Amniotic stem cell (primary cell): Measurements from ENCODE around the gene SLC16A12.
A peak's percentile ranks its signal among the peaks of the same experiment; 100 is the strongest.
"Not testable (repeated sequence)": the region's sequence is repeated elsewhere in the genome, so short reads cannot be mapped to it uniquely, and the experiment has no call there.

ENCODE experiments used
- DNase-seq: peaks from one replicate; lab custom pipeline; 2025; lab: John Stamatoyannopoulos, UW

SLC16A12 gene

DNA sequence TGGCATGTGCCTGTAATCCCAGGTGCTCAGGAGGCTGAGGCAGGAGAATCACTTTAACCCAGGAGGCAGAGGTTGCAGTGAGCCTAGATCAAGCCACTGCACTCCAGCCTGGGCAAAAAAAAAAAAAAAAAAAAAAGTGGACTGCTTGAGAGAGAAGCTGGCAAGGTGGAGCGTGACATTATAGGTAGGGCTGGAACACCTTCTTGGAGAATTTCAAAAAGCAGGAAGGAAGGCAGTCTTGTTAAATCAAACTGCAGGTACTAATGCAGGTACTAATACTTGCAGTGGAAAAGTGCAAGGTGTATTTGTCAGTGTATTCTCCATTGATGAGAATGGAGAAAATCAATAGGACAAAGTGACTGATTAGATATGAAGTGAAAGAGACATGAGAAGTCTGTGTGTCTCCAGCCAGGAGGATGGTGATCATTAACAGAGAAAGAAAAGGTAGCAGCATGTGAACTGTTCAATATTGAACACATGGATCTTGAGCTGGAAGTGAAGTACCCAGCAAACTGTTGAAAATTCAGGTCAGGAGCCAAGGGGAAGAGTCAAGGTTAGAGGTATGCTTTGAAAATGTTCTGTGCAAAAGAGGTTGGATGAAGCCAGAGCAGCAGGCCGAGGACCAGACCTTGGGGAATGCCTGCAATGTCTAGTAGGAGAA lies 12.6 kb upstream of the SLC16A12 start:
- DNase-seq: no peak

DNA sequence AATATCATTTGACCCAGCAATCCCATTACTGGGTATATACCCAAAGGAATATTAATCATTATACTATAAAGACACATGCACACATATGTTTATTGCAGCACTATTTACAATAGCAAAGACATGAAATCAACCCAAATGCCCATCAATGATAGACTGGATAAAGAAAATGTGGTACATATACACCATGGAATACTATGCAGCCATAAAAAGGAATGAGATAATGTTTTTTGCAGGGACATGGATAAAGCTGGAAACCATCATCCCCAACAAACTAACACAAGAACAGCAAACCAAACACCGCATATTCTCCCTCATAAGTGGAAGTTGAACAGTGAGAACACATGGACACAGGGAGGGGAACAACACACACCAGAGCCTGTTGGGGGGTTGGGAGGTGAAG lies 11.3 kb upstream of the SLC16A12 start:
- DNase-seq: not testable (repeated sequence)

GRCh38 chr10:89543841-89544240 lies 8.4 kb upstream of the SLC16A12 start:
- DNase-seq: no peak

DNA sequence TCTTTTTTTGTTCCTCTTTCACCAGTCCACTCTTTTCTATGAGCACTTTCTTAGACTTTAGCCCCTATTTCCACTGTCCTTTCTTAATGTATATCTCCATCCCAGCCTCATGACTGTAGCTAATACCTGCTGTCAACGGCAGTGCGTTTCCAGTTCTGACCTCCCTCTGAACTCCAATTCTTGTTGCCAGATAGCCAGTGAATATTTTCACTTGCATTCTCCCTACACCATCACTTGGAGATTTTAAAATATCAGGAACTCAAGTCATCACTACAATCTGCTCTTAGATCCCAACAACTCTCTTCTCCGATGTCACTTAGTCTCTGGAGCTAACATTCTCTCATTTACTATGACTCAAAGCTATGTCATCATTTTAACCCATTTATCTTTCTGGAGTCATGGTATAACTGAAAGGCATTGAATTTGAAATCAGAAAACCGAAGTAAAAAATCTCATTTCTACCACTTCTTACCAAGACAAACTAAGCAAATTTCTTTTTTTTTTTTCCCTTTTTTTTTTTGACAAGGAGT lies 5.1 kb upstream of the SLC16A12 start:
- DNase-seq: peak; percentile 15

DNA sequence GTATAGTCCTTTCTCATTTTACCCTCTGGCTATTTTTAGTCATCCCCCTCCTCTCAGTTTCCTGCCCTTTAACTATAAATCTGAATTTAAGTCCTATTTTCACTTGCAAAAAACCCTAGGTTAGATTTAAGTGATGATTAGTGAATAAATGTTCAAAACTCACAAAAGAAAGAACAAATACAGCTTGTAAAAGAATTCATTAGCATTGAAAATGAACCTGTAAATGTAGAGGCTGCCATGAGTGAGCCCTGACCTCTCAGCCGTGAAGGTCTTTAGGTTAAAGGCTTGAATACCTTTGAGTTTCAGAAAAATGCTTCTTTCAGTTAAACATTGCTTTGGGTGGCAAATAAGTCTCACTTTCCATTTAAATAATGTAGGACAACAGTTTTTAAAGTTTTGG lies 2.0 kb upstream of the SLC16A12 start:
- no peak for DNase-seq

- no peak for DNase-seq
Measured at GRCh38 chr10:89536013-89536354, 590 bp upstream of the SLC16A12 start.

DNA sequence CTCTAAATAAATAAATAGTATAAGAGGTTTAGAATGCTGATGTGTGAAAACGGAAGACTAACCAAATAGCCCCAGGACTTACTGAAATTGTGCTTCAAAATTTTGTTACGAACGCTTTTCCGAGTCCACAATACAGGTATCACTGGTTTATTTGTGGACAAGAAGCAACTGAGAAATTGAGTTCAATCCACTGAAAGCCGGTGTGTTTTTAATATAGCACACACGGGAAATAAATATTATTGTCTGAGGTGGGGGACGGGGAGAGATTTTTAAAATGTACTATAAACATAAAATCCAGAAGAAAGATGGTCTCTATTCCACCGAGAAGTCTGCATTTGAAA lies 598 bp downstream of the SLC16A12 start:
- no peak for DNase-seq

DNA sequence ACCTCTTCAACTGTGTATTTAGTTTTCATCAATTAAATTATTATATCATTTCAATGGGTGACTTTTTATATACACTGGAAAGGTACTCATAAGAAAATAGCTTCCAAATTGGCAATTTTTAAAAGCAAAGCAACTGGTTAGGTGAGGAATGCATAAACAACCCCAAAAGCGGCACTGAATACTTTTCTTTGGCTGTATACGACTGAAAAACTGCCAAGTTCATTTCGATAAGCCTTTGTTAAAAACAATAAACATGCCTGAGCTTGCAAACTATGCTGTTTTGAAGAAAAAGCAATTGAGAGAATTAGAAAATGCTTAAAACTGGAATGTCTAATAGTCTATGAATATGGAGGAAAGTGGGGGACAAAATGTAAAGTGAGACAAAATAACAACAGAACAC lies 2.9 kb downstream of the SLC16A12 start:
- DNase-seq: no peak

DNA sequence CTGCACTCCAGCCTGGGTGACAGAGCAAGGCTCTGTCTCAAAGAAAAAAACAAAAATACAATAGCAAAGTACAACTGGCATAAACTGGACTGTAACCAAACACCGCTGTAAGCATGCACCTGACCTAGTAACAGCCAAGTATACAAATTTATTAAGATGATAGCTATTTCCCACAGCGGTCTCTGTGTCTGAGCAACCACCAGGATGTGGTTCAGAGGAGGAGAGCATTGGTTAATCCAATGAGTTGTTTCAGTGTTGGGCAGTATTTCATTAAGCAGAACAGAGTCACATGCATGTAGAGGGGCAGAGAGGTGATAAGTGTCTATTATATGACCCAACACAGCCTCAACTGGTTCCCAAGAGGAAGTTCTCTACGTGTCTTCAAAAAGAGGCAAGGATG lies 4.0 kb downstream of the SLC16A12 start:
- no peak for DNase-seq

DNA sequence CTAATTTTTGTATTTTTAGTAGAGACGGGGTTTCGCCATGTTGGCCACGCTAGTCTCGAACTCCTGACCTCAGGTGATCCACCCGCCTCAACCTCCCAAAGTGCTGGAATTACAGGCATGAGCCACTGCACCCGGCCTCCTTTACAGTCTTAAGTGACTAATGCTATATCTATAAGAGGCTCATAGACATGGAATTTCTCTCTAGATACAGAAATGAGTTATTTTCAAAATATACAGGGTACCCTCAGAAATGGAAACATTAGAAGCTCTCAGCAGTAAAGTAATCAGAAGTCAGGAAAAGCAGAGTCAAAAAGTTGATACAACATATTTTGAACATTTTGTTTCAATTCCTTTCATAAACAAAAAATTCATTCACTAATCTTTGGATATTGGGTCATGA lies 5.7 kb downstream of the SLC16A12 start:
- peak; percentile 23 for DNase-seq

DNA sequence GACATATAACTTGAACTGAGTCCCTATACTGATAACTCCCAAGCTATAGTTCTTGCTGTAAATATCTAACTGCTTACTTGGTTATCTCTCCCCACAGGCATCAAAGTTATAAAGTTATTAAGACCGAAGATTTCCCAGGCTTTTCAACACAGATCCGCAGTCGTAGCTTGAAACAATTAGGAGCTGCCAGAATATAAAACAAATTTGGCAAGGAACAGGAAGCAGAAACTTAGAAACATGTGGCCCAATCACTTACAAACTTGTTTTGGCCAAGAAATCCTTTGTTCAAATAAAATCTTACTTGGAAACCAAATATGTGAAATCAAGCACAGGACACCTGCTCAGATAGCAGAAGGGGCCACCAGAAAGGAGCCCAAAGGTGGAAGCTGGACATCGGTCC lies 9.0 kb downstream of the SLC16A12 start:
- no peak for DNase-seq

DNA sequence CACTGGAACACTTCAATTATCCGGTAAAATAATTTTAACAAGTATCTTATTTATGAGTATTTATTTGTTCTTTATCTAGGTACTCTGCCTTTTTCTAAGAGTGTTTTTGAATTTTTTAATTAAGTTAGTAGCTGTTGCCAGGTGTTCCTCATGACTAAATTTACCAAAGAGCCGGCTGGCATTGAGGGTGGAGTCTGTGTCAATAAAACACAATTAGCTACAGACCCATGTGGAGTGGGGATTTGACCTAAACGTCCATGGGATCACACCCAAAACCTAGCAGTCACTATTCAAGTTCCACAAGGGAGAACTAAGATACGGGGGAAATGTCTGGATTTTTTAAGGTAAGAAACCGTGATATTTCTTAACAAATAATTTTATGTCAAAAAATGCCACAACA lies 9.8 kb downstream of the SLC16A12 start:
- DNase-seq: no peak

GRCh38 chr10:89524279-89524678 lies 11.1 kb downstream of the SLC16A12 start:
- DNase-seq: no peak

DNA sequence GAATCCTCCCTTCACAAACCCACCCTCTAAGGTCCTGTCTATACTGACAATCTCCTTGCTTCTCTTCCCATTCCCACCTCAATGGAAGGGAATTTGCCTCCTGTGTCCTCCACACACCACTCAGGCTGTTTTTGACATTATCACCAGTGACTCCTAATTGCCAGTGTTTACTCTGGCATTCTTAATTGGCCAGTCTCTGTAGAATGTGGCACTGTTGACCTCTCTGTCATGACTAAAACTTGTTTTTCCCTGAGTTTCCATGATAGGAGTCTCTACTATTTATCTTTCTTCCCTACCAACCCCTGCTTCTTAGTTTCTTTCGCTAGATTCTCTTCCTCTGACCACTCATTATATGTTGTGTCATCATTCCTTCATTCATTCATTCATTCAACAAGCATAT lies 12.1 kb downstream of the SLC16A12 start:
- DNase-seq: no peak

DNA sequence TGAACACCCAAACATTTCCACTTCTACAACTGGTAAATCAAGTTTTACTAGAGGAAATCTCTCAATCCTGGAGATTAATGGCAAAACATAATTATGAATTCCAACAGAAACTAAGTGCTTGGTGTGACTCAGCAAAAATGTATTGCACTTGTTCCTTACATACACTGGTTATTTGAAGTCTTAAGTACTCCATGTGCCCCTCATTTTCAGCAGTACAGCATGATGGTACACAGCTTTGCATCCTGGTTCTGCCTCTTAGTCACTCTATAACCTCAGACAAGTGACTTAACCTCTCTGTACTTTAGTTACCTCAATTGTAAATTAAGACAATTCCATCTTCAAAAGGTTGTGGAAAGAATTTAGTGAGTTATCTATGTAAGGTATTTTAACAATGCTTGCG lies 12.9 kb downstream of the SLC16A12 start:
- no peak for DNase-seq

- no peak for DNase-seq
Measured at GRCh38 chr10:89521368-89521767, 14.0 kb downstream of the SLC16A12 start.

DNA sequence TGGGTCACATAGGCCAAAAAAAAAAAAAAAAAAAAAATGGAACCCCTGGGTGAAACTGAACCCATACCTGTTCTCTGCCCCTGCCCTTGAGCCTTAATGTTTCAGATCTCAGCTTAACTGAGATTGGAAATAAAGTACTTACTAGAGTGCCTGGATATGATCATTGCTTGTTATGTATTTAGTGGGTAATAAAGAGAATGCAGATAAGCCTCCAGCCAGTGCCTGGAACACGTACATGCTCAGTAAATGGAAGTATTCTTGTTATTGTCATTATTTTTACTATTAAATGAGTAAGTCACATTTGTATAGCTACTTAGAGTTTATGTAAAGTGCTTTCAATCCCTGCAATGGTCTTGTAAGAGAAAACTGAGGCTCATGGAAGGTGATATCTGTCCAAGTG lies 14.7 kb downstream of the SLC16A12 start:
- no peak for DNase-seq

DNA sequence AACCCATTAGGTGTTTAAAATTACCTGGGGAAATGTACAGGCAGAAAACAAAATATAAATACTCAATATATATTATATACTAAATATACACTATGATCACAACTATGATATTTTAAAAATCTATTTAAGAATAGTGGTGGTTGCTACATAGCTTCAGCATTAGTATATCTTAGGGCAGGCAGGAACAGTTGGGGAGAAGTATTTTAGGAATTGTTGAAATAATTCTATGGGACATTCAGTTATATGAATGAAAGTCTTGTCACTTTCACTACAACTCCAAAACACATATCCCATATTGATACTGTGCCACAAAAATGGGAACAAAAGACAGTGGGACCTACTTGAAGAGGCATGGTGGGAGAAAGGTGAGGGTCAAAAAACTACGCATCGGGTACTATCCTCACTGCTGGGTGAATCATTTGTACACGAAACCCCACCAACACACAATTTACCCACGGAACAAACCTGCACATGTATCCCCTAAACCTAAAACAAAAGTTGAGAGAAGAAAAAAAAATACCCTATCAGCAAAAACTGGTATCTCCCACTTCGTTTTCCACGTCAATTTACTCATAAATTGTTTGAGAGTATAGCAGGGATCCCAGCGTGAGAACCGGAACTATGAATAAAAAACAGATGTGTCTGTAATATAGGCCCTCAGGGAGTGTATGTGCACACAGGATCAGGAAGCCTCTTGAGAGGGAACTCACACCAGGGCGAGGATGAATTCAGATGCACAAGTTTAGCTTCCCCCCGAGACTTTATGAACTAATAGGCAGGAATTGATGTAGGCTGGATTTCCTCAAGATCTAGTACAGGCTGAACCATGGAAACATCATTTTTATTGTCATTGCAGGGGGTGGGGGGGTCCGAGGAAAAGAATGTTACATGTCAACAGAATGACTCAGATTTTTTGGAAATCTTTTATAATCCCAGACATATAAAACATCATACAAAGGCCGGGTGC lies 16.2 kb downstream of the SLC16A12 start:
- peak; percentile 85 for DNase-seq

DNA sequence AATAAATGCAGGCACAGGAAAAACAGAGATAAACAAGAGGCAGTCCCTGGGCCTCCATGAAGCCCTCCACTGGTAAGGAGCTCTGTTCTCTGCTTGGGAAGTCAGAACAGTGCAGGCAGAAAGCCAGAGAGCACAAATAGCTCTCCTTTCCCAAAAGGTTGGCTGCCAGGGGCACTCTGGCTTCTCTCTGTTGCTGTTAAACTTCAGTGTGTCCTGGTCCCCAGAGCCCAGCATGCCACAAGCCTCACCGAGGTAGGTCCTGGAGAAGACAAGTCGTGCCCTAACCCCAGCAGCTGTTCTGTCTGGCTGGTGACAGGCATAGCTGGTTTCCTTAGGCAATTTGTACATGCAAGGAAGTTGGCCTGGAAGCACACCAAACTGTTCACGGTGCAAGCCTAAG lies 17.3 kb downstream of the SLC16A12 start:
- no peak for DNase-seq

- DNase-seq: peak; percentile 69
Measured at GRCh38 chr10:89516149-89516832, 19.1 kb downstream of the SLC16A12 start.

DNA sequence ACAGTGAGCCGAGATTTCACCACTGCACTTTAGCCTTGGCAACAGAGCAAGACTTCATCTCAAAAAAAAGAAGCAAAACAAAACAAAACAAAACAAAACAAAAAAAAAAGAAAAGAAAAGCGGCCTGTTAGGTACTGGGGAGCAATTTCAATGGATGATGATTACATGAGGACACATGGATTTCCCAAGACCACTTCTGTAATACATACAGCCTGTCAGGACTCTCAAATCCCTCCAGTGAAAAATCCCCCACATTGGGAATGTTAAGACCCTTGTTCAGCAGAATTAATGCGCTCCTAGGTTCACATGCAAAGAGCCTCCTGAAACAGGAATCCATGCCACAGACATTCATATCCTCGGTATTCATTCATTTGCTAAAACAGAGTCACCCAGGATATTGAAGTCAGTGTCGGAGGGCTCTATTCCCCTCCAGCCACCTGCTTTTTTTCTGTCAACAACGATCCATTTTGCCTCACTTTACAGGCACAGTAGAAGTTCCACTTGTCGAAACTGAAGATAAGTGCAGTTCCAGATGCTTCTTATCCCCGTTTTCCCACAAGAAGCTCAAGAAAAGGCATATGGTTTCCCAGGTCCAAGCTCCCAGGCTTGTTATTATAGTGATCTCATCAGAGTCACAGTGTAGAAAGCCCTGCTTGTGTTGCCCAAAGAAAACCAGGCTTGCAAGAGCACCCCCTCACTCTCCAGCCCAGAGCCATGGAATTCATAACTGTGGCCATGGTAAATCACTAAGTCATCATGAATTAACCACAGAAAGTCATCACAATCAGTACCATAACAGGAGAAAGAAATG lies 20.2 kb downstream of the SLC16A12 start:
- DNase-seq: peak; percentile 91

DNA sequence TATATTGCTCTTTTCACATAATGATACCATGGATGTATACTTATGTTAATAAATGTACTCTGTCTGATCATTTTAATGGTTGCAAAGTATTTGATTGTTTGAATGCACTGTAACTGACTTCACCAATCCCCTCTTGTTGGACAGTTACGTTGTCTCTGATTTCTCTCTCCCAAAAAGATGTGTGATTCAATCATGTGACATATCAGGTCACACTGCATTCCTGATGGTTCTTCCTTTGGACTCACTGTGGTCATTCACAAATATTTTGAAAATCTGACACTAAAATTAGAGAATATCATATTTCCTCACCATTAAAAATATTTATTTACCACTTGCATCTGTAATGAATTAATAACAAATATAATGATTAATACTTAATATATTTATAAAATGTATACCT lies 22.2 kb downstream of the SLC16A12 start:
- no peak for DNase-seq
